NOMO-1 (cell line): ENCODE data around the gene ASXL2.
"Not testable (repeated sequence)": the region's sequence is repeated elsewhere in the genome, so short reads cannot be mapped to it uniquely, and the experiment has no call there.

ENCODE experiments used
- DNase-seq, 2 experiments: peaks; one replicate each; lab custom pipeline; 2025; ENCODE audit not compliant: unreplicated experiment in 2 of 2; lab: John Stamatoyannopoulos, UW

ASXL2 gene

DNA sequence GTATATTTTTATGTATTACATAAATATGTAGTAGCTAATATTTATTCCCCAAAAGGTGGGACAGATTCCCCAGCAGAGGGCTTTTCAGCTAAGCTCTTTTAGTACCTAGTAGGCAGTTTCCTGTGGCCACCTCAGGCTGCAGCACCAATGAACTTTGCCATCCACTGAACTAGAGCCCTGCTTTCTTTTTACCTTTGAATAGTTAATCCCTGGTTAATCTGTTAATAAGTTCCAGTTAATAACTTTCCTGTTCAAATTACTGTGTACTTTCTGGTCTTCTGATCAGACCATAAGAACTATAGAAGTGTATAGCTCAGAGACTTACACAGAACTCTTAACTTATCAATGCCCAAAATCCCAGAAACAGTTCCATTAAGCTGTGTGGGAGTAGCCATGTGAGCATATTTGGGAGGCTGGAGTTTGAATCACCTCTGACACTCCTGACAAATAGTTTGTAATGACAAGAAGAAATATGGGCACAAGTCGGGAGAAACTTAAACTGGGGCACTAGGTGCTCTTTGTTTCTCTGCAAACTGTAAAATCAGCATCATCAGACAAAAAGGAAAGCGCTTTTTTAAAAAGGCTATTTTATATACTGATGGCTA, 40.0 kb downstream of the ASXL2 start:
- DNase-seq: no peak

GRCh38 chr2:25835906-25836305, 42.4 kb downstream of the ASXL2 start:
- DNase-seq: no peak

GRCh38 chr2:25833566-25833965, 44.7 kb downstream of the ASXL2 start:
- no peak for DNase-seq

- no peak for DNase-seq
Measured at GRCh38 chr2:25832897-25833296, 45.4 kb downstream of the ASXL2 start.

GRCh38 chr2:25831746-25832449, 46.4 kb downstream of the ASXL2 start:
- no peak for DNase-seq

- DNase-seq: no peak
Measured at GRCh38 chr2:25829828-25830227, 48.5 kb downstream of the ASXL2 start.

DNA sequence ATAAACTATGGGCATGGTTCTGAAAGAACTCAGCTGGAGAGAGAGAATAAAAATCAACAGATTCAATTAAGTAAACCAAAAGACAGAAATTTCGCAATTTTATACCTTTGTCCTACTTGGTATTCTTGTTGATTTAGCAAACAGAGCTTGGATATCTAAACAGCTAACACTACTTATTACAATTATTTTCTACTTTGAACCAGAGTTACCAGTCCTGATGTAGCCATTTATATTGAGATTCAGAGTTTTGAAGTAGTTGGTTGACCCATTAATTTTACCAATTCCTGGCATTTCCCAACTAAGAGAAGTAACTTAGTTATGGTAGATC, 48.9 kb downstream of the ASXL2 start:
- no peak for DNase-seq

GRCh38 chr2:25828532-25829376, 49.5 kb downstream of the ASXL2 start:
- not testable (repeated sequence) for DNase-seq

DNA sequence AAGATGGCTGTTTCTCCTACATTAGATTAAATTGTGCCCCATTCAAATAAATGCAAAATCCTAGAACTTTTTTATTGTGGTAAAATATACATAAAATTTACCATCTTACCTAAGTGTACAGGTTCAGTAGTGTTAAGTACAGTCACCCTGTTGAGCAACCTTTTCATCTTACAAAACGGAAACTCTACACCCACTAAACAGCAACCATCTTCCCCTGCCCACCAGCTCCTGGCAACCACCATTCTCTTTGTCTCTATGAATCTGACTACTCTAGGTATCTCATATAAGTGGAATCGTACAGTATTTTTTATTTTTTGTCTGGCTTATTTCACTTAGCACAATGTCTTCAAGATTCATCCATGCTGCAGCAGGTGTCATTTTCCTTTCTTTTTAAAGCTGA, 53.0 kb downstream of the ASXL2 start:
- peak in 1 of 2 experiments; percentile 17 for DNase-seq

- no peak for DNase-seq
Measured at GRCh38 chr2:25824718-25825117, 53.6 kb downstream of the ASXL2 start.

DNA sequence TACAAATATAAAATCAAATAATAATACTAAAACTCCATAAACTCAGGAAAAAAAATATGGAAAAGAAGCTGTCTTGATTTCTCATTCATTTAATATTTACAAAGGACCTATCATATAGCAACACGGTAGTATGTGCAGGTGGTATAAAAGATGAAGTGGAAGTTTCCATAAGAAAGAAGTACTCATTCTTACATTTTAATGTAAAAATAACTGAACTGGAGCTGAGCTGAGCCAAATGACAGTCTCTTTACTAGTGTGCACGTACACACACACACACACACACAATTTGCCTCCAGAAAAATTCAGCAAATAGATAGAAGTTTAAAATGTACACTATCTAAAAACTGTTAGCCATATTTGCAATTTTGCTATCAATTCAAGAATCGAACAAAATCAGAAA, 54.1 kb downstream of the ASXL2 start:
- DNase-seq: no peak

DNA sequence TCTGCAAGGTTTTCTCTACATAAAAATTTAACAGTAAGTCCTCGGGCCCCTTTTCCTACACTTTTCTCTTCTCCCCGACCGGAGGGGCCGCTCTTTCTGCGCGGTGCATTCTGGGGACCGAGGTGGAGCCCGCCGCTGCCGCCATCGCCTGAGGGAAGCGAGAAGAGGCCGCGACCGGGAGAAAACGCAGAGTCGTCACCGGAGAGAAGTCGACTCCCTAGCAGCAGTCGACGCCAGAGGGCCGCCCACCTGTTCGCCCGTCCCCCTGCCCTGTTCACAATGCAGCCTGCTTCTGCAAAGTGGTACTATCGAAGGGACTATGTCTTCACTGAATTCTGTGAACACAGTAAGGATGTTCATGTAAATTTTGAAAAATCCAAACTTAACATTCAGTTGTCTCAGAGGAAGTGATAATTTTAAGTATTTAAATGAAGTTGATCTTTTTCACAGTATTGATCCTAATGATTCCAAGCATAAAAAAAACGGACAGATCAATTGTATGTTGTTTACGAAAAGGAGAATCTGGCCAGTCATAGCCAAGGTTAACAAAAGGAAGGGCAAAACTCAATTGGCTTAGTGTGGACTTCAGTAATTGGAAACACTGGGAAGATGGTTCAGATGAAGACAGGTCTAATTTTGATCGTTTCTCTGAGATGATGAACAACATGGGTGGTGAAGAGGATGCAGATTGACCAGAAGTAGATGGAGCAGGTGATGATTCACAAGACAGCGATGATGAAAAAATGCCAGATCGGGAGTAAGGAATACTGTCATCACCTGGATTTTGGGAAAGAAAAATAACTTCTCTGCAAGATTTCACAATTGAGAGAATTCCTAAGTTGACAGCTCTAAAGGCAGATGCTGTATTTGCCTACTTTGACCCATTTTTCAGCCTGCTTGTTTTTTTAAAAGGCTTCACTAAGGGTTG, 55.8 kb downstream of the ASXL2 start:
- DNase-seq: no peak

- no peak for DNase-seq
Measured at GRCh38 chr2:25821225-25822056, 56.8 kb downstream of the ASXL2 start.

DNA sequence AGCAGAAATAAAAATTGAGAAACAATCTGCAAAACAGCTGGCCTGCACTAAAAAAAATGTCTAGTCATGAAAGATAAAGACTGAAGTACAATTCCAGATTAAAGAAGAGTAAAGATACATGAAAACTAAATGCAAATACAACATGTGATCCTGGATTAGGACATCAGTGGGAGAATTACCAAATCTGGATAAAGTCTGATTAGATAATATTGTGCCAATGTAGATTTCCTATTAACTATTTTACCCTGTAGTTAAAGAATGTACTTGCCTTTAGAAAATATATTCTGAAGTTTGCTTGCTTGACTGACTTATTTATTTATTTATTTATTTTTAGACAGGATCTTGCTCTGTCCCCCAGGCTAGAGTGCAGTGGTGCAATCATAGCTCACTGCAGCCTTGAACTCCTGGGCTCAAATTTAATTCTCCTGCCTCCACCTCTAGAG, 58.7 kb downstream of the ASXL2 start:
- no peak for DNase-seq

- no peak for DNase-seq
Measured at GRCh38 chr2:25817630-25818029, 60.7 kb downstream of the ASXL2 start.

- no peak for DNase-seq
Measured at GRCh38 chr2:25817006-25817405, 61.3 kb downstream of the ASXL2 start.

DNA sequence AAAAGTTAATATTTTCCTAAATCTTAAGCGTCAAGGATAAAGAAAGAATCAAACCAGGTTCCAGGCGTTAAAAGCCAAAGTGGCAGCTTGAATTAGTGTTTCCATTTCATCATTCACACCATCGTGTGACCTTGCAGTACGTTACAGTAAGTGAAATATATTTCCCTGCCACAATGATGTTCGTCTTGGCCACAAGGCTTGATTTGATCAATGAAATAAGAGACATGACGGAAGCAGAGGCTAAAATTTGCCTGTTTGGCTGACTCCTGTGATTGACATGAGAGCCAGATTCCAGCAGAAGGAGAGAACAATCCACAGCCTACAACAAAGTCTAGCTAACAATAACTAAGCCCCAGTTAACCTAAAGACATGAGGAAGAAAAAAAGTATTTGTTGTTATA, 62.0 kb downstream of the ASXL2 start:
- no peak for DNase-seq

- DNase-seq: no peak
Measured at GRCh38 chr2:25814681-25815080, 63.6 kb downstream of the ASXL2 start.

- no peak for DNase-seq
Measured at GRCh38 chr2:25810428-25810827, 67.9 kb downstream of the ASXL2 start.

- DNase-seq: no peak
Measured at GRCh38 chr2:25809646-25810045, 68.6 kb downstream of the ASXL2 start.
